Upper lobe of left lung (tissue), 6 donors: ENCODE data around the gene CRYBA2. TPM values are rescaled to one million over a fixed set of nuclear protein-coding genes. Genes with fewer than 3 reads are reported as not detected.

Experiments
- ATAC-seq, 2 donors: fragments of 200-7000 bp; cut with Tn5 transposase; one replicate each; pipeline ENCODE4 v1.9.1; 2022; ENCODE audit warnings: mild to moderate bottlenecking in 2 of 2, moderate library complexity in 2 of 2; ENCODE audit not compliant: low FRiP score in 2 of 2
- DNase-seq, 2 donors: peaks; one replicate each; pipeline ENCODE4 v3.0.0-alpha.2; 2019 to 2020
- H3K27ac ChIP-seq, 4 donors: fragments of 200-600 bp; sonication (generic); one replicate each; pipeline ENCODE4 v1.5.1; 2016 to 2019
- H3K27me3 ChIP-seq, 4 donors: fragments of 200-600 bp; sonication (generic); one replicate each; pipeline ENCODE4 v1.5.1; 2017 to 2019
- H3K36me3 ChIP-seq, 4 donors: fragments of 200-600 bp; sonication (generic); one replicate each; pipeline ENCODE4 v1.5.1; 2016 to 2019
- H3K4me1 ChIP-seq, 4 donors: fragments of 200-600 bp; sonication (generic); one replicate each; pipeline ENCODE4 v1.5.1; 2018 to 2019
- H3K4me3 ChIP-seq, 4 donors: fragments of 200-600 bp; sonication (generic); one replicate each; pipeline ENCODE4 v1.5.1; 2017 to 2019; ENCODE audit warnings: mild to moderate bottlenecking in 2 of 4, moderate library complexity in 1 of 4
- H3K9me3 ChIP-seq, 4 donors: fragments of 200-600 bp; sonication (generic); one replicate each; pipeline ENCODE4 v1.5.1; 2018 to 2019
- CTCF ChIP-seq, 6 experiments: fragments of 450-650 bp in 4 of 6; fragments of 200-600 bp in 2 of 6; sonication (generic) in 2 of 6; IDR thresholded peaks; one replicate each; pipeline ENCODE4 v1.5.1; 2016 to 2019; ENCODE audit warnings: antibody characterized with exemption in 6 of 6
- EP300 ChIP-seq, 4 donors: sonication (generic); formaldehyde crosslinking; IDR thresholded peaks; one replicate each; pipeline ENCODE4 v1.5.1; 2017; ENCODE audit warnings: antibody characterized with exemption in 4 of 4, control low read depth in 2 of 4
- POLR2A ChIP-seq, 4 donors: fragments of 450-650 bp; IDR thresholded peaks; one replicate each; pipeline ENCODE4 v1.5.1; 2016 to 2017; ENCODE audit warnings: antibody characterized with exemption in 4 of 4, mild to moderate bottlenecking in 2 of 4
- POLR2AphosphoS5 ChIP-seq, 2 donors: sonication (generic); formaldehyde crosslinking; IDR thresholded peaks; one replicate each; pipeline ENCODE4 v1.5.1; 2017; ENCODE audit warnings: antibody characterized with exemption in 2 of 2
- WGBS, 2 donors: methylation state at CpG; one replicate each; pipeline ENCODE4 v1.1.5; 2017 to 2018; 5-methylcytosine and 5-hydroxymethylcytosine counted together
- total RNA-seq, 6 donors: library from RNA; depleted of rRNA in 4 of 6; stranded (reverse); fragments of >200 nt in 4 of 6; gene quantifications; one replicate each; pipeline versions ENCODE4 v1.1.0 to v1.2.1, GENCODE V29; 2016 to 2021
- donor health status: DM: no; HTN: no; CAD: no; lungs with moderate emphysema.
- donor health status: DM: no; HTN: yes; CAD: no; lungs with severe emphysema.

CRYBA2 gene
- total RNA-seq, 6 donors from 2014 or later, result not detected

- Histone ChIP-seq H3K9me3 (no peaks in the 10 kb centered on the region), H3K4me1 (peaks cover 14 to 28% (median 20%) of the 10 kb centered on the region in 4 donors), H3K27ac (no peak within 1 kb of the TSS), H3K27me3 (peaks cover 0 to 58% (median 35%) of the 10 kb centered on the region in 4 donors), H3K36me3 (no peaks in the 10 kb centered on the region), H3K4me3 (peak within 1 kb of the TSS in 3 of 4 donors; percentile 37 to 48 (median 47))
- TF ChIP-seq CTCF (IDR thresholded peaks at IDR 0.05) (no peak), POLR2AphosphoS5 (IDR thresholded peaks at IDR 0.05) (no peak), EP300 (IDR thresholded peaks at IDR 0.05) (no peak)
- ATAC-seq (peak in 1 of 2 donors; percentile 76), DNase-seq (peak; percentile 51 to 92)
- WGBS, 2 donors, result 0 to 1% methylated on average over 3 to 37 of the region's 37 CpGs
Measured at GRCh38 chr2:218959141-218959731, 34.0 kb downstream of the CRYBA2 start, which contains the start of gene CDK5R2. Gene CDK5R2, plus strand, starts transcription at chr2:218959666. Its CDS starts 155 bp downstream, at chr2:218959821.

GRCh38 chr2:218958276-218958675, 34.9 kb downstream of the CRYBA2 start:
- DNase-seq, result no peak
- H3K9me3 ChIP-seq, result no peaks in the 10 kb centered on the region
- TF ChIP-seq CTCF (IDR thresholded peaks at IDR 0.05) (no peak), POLR2A (IDR thresholded peaks at IDR 0.05) (no peak), POLR2AphosphoS5 (IDR thresholded peaks at IDR 0.05) (no peak), EP300 (IDR thresholded peaks at IDR 0.05) (no peak)
- H3K27me3 ChIP-seq, result peaks cover 0 to 48% (median 34%) of the 10 kb centered on the region in 4 donors
- peaks cover 14 to 28% (median 20%) of the 10 kb centered on the region in 4 donors for H3K4me1 ChIP-seq
- 100% methylated on average over 1 of the region's 1 CpG; no CpG with 5 or more reads in 1 of the 2 donors for WGBS, 2 donors
- H3K36me3 ChIP-seq, result no peaks in the 10 kb centered on the region
- H3K4me3 ChIP-seq, result no peak overlapping the region
- H3K27ac ChIP-seq, result no peak overlapping the region
- no peak for ATAC-seq

- DNase-seq (no peak), ATAC-seq (no peak)
- Histone ChIP-seq H3K4me3 (no peak overlapping the region), H3K4me1 (peaks cover 14 to 22% (median 17%) of the 10 kb centered on the region in 4 donors), H3K36me3 (no peaks in the 10 kb centered on the region), H3K9me3 (no peaks in the 10 kb centered on the region), H3K27ac (no peak overlapping the region), H3K27me3 (peaks cover 0 to 42% (median 30%) of the 10 kb centered on the region in 4 donors)
- WGBS, 2 donors, result 70 to 74% methylated on average over 3 to 4 of the region's 4 CpGs
- TF ChIP-seq EP300 (IDR thresholded peaks at IDR 0.05) (no peak), CTCF (IDR thresholded peaks at IDR 0.05) (no peak), POLR2AphosphoS5 (IDR thresholded peaks at IDR 0.05) (no peak), POLR2A (IDR thresholded peaks at IDR 0.05) (no peak)
Measured at GRCh38 chr2:218957671-218958070, 35.6 kb downstream of the CRYBA2 start.

GRCh38 chr2:218956039-218956438, 37.2 kb downstream of the CRYBA2 start:
- DNase-seq (no peak), ATAC-seq (no peak)
- 27% methylated on average over 1 of the region's 1 CpG for WGBS, 2 donors
- H3K36me3 ChIP-seq, result no peaks in the 10 kb centered on the region
- no peak for TF ChIP-seq CTCF (IDR thresholded peaks at IDR 0.05)
- no peak for TF ChIP-seq EP300 (IDR thresholded peaks at IDR 0.05)
- H3K9me3 ChIP-seq, result no peaks in the 10 kb centered on the region
- peaks cover 0 to 26% (median 20%) of the 10 kb centered on the region in 4 donors for H3K27me3 ChIP-seq
- no peak overlapping the region for H3K27ac ChIP-seq
- peaks cover 14 to 20% (median 17%) of the 10 kb centered on the region in 4 donors for H3K4me1 ChIP-seq
- no peak overlapping the region for H3K4me3 ChIP-seq
